GM12878 (cell line): Measurements from ENCODE around the gene SRCAP. TPM values are rescaled to one million over a fixed set of nuclear protein-coding genes. Genes with fewer than 3 reads are reported as not detected.

Experiments used
- CREB1 ChIP-seq: IDR thresholded peaks from 2 replicates; pipeline ENCODE4 v1.6.1; 2012; ENCODE audit warnings: low read depth, mild to moderate bottlenecking, inconsistent platforms
- CREM ChIP-seq: IDR thresholded peaks from 2 replicates; pipeline ENCODE4 v1.6.1; 2014; ENCODE audit warnings: antibody characterized with exemption, low read depth
- DPF2 ChIP-seq: fragments of 450-650 bp; IDR thresholded peaks from 2 replicates; pipeline ENCODE4 v1.6.1; 2017; ENCODE audit warnings: mild to moderate bottlenecking
- FOXK2 ChIP-seq: fragments of 450-650 bp; IDR thresholded peaks from 2 replicates; pipeline ENCODE4 v1.6.1; 2017; ENCODE audit warnings: mild to moderate bottlenecking, moderate library complexity
- HDAC6 ChIP-seq: fragments of 200-600 bp; sonication (generic); IDR thresholded peaks from one replicate; pipeline ENCODE4 v1.8.0; 2017; ENCODE audit warnings: antibody characterized with exemption; ENCODE audit not compliant: unreplicated experiment
- MYC ChIP-seq: IDR thresholded peaks from 2 replicates; pipeline ENCODE4 v1.6.1; 2011; ENCODE audit warnings: mild to moderate bottlenecking, low read length, moderate library complexity, inconsistent platforms; ENCODE audit not compliant: insufficient read depth, insufficient replicate concordance, insufficient read length, severe bottlenecking
- PBX3 ChIP-seq: IDR thresholded peaks from 2 replicates; pipeline ENCODE4 v1.6.1; 2011; ENCODE audit warnings: mild to moderate bottlenecking, low read depth, low read length, moderate library complexity; ENCODE audit not compliant: insufficient replicate concordance
- POU2F2 ChIP-seq: IDR thresholded peaks from 3 replicates; pipeline ENCODE4 v1.6.1; 2011; ENCODE audit warnings: low read depth, mild to moderate bottlenecking, low read length, borderline replicate concordance
- RAD51 ChIP-seq: fragments of 450-650 bp; IDR thresholded peaks from 2 replicates; pipeline ENCODE4 v1.6.1; 2016; ENCODE audit warnings: moderate library complexity, mild to moderate bottlenecking, inconsistent platforms
- RB1 ChIP-seq: fragments of 450-650 bp; formaldehyde crosslinking; IDR thresholded peaks from 2 replicates; pipeline ENCODE4 v1.6.1; 2017; ENCODE audit warnings: mild to moderate bottlenecking, borderline replicate concordance
- SKIL ChIP-seq: fragments of 450-650 bp; IDR thresholded peaks from 2 replicates; pipeline ENCODE4 v1.6.1; 2017; ENCODE audit warnings: mild to moderate bottlenecking, low read depth, inconsistent platforms; ENCODE audit not compliant: poor library complexity, severe bottlenecking
- SMARCA5 ChIP-seq: fragments of 450-650 bp; IDR thresholded peaks from 2 replicates; pipeline ENCODE4 v1.6.1; 2017; ENCODE audit warnings: mild to moderate bottlenecking
- TARDBP ChIP-seq: IDR thresholded peaks from 2 replicates; pipeline ENCODE4 v1.6.1; 2016; ENCODE audit warnings: borderline replicate concordance
- ZNF384 ChIP-seq: IDR thresholded peaks from 2 replicates; pipeline ENCODE4 v1.6.1; 2012; ENCODE audit warnings: low read depth, mild to moderate bottlenecking, low read length, improper control_type of control experiment, borderline replicate concordance
- polyA plus RNA-seq, 11 experiments: library from polyadenylated mRNA; depleted of rRNA in 4 of 11; unstranded in 6 of 11; stranded (reverse) in 5 of 11; fragments of >200 nt; fragmentation: Nextera tagmentation in 4 of 11; fragmentation: Illumina TruSeq in 1 of 11; extraction: Ambion mirVana in 4 of 11; extraction: Trizol in 1 of 11; gene quantifications; 1 replicate in 1 of 11; 2 replicates in 10 of 11; pipeline versions ENCODE4 v1.2.1 to v1.2.3, GENCODE V29; 2011 to 2016; ENCODE audit warnings: inconsistent platforms in 2 of 11, missing spikeins in 2 of 11, low read depth in 1 of 11
- total RNA-seq, 4 experiments: library from RNA; depleted of rRNA in 3 of 4; stranded (reverse); fragments of >200 nt in 3 of 4; fragmentation: Illumina TruSeq in 1 of 4; extraction: Trizol in 1 of 4; gene quantifications; 2 replicates each; pipeline versions ENCODE4 v1.2.1 to v1.2.3, GENCODE V29; 2013 to 2021
- TF ChIP-seq, protein P1 (sequence below): fragments of 450-650 bp; formaldehyde crosslinking; IDR thresholded peaks from 2 replicates; pipeline ENCODE4 v1.4.0; 2022; ENCODE audit warnings: mild to moderate bottlenecking, moderate library complexity

The SRCAP gene
- total and polyA plus RNA-seq, 10 of the 15 experiments (the other 5 are each of a cell fraction or from before 2014, with no cell fraction given) = 0.24 to 58.4 (median 11.6) TPM

DNA sequence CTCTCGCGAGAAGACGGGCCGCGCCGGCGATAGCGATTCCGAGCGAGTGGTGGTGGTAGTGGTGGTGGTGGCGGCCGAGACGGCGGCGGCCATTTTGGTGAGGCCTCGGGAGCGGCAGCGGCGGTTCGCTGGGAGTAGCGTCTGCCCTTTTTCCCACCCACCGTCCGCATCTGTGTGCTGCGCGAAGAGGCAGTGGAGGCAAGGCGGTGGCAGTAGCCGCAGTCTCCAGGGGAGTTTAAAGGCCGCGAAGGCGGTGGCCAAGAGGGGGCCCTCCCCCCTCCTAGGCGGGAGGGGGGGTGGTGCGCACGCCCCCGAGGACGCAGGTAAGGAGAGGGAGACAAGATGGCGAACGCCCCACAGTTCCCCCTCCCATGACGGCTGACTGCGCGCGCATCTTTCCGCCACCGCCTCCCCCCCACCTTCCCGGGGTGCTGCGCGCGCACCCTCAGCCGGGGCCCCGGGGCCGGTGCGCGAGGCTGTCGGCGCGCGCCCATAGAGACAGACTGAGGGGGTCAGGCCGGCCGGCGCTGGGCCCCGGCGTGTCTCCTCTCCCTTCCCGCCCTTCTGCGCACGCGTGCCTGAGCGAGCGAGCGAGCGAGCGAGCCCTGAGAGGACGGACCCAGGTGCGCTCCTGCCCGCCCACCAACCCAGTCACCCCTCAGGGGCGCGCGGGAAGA is 694 bp upstream of the SRCAP start (continued):
- TF ChIP-seq, protein P1, sequence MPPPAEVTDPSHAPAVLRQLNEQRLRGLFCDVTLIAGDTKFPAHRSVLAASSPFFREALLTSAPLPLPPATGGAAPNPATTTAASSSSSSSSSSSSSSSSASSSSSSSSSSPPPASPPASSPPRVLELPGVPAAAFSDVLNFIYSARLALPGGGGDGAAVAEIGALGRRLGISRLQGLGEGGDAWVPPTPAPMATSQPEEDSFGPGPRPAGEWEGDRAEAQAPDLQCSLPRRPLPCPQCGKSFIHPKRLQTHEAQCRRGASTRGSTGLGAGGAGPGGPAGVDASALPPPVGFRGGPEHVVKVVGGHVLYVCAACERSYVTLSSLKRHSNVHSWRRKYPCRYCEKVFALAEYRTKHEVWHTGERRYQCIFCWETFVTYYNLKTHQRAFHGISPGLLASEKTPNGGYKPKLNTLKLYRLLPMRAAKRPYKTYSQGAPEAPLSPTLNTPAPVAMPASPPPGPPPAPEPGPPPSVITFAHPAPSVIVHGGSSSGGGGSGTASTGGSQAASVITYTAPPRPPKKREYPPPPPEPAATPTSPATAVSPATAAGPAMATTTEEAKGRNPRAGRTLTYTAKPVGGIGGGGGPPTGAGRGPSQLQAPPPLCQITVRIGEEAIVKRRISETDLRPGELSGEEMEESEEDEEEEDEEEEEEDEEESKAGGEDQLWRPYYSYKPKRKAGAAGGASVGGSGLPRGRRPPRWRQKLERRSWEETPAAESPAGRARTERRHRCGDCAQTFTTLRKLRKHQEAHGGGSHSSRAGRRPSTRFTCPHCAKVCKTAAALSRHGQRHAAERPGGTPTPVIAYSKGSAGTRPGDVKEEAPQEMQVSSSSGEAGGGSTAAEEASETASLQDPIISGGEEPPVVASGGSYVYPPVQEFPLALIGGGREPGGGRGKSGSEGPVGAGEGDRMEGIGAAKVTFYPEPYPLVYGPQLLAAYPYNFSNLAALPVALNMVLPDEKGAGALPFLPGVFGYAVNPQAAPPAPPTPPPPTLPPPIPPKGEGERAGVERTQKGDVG (CRISPR knock-in tag) = no peak
- TF ChIP-seq SKIL (peak; percentile 70), MYC (no peak), HDAC6 (peak; percentile 11), RAD51 (no peak), CREB1 (peak; percentile 5; the same call in 1 of the 2 replicates), PBX3 (no peak), POU2F2 (peak; percentile 71), FOXK2 (peak; percentile 67), DPF2 (peak; percentile 82), RB1 (peak; percentile 85; the same call in 1 of the 2 replicates), CREM (peak; percentile 79), SMARCA5 (0 out of 2 replicates have a peak, but pooled peaks have one; percentile 4), TARDBP (peak; percentile 73; the same call in 1 of the 2 replicates), ZNF384 (no peak)
